GM20431 (cell line): ENCODE measurements around the gene TRPM3.

Experiments used
- in situ Hi-C: fragments of 300-500 bp; cut with MseI, MboI; formaldehyde crosslinking; loops from one replicate; pipeline ENCODE4 v1.15.0; 2020; ENCODE audit warnings: low sequenced_read_pairs; ENCODE audit not compliant: unreplicated experiment

TRPM3 gene

DNA sequence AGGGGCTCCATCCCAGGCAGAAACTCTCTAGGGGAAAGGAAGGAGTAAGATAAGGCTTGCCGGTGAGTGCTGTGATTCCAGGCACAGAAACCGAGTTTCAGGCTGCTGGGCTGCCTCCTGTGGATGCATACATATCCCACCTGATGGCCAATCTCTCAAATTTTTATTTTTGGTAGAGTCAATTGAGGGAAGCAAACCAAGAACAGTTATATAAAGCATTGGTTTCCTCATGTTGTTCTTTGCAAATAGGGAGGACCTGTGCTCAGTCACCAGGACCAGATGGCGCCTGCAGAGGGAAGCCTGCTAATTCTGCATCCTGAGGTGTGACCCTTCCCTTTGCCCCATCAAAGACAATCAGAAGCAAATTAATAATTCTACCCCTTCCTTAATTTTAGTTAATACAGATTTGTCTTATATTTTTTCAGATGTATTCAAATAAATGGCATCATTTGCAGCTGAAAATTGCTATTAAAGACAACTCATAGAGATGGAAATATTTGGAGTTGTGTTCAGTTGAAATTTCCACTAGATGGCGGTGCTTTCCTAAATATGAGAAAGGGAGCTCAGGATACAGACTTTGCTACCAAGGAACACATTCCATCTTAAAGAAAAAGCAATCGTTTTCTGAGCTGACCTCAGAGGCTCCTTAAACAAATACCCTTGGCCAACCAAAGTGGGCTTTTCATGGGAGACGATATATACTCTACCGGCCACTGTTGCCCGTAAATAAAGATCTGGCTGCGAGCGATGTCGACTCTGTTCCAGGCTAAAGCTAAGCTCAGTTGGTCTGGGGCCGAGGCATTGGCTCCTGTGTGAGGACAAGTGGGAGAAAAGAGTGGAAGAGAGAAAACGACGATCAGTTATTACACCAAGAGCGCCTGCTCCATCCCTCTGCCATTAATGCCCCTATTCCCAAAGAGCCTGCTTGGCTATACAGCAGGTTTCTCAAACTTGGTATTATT lies 481.3 kb downstream of the TRPM3 start:
- in situ Hi-C loops = loop anchor here (25.0 kb wide), 1 partner anchor 347 kb away; no protein-coding TSS in a partner anchor

DNA sequence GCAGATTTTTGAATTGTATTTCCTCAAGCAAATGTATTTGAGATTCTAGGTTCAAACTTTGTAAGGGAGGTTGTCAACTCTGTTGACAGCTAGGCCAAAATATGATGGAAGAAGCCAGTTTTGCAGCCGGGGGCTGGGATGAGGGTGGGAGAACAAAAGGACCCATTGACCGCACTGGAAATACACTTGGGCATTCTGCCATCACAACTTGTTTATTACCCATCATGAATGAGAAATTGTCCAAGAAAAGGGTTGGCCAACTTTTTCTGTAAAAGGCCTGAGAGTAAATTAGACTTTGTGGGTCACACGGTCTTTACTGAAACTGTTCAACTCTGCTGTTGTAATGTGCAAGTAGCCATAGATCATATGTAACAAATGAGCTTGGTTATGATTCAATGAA lies 485.6 kb downstream of the TRPM3 start:
- in situ Hi-C loops = loop anchor here (25.0 kb wide), 1 partner anchor 352 kb away; no protein-coding TSS in a partner anchor

DNA sequence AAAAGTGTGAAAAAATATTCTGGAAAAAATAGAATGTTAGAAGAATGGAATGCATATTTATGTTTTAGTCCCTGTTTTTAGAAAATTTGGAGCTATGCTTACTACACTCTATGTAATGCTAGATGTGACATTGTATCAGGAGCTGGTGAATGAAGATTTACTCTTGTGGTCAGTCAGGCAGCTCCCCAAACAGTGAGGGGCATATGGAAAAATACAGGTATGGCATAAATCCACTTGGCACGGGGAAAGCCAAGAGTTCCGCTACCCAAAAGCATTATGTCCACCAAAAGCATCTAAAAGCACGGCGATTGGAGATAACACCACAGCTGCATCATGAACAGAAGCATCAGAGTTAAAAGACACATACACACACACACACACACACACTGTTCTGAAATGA lies 486.7 kb downstream of the TRPM3 start:
- in situ Hi-C loops = loop anchor here (25.0 kb wide), 1 partner anchor 353 kb away; no protein-coding TSS in a partner anchor

DNA sequence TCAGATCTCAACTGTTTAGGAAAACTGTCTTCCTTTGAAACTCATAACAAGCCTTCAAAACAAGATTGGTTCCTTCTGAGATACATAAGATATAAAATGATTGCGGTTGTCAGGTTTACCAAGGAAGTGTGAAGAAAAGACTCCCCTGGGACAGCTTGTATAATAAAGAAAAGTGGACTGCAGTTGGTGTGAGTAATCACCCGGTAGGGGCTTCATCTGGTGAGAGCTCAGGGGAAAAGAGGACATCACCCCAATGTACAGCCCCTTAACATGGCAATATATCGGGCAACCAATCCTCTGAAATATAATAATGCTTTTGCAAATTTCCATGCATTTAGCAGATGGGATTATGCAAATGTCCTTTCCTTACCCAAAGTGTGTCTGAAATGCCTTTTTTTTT lies 490.4 kb downstream of the TRPM3 start:
- in situ Hi-C loops = loop anchor here (25.0 kb wide), 1 partner anchor 356 kb away; no protein-coding TSS in a partner anchor

DNA sequence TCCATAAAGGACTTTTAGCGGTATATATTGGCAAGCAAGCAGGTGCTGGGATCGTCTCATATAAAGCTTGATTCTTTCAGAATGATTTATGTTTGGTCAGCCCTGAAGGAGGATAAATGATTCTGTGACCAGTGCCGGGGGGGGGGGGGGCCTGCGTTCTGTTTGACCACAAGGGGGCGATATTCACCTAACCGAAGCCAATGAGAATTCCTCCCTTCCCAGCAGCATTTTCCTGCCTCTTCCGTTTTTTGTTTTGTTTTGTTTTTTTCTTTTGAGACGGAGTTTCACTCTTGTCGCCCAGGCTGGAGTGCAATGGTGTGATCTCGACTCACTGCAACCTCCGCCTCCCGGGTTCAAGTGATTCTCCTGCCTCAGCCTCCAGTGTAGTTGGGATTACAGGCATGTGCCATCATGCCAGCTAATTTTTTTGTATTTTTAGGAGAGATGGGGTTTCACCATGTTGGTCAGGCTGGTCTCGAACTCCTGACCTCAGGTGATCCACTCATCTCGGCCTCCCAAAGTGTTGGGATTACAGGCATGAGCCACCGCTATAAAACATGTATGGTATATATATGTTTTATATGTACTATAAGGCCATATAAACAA lies 492.2 kb downstream of the TRPM3 start:
- in situ Hi-C loops = loop anchor here (25.0 kb wide), 1 partner anchor 358 kb away; no protein-coding TSS in a partner anchor

DNA sequence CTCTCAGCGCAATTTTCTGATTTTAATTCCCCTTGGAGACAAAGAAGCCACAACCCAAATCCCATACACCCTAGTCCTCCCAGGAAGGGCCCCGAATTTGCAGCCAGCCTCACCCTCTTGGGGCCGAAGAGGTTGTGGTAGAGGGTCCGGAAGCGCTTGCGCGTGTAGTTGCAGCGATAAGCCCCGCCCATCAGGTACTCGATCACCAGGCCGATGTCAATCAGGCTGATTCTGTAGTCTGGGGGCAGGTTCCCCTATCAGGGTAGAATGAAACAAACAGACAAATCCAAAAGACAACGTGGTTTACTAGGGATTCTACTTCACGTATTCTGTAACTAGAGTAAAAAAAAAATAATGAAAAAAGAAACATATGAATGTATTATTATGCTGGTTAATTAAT lies 496.3 kb downstream of the TRPM3 start:
- in situ Hi-C loops = loop anchor here (25.0 kb wide), 1 partner anchor 362 kb away; no protein-coding TSS in a partner anchor

DNA sequence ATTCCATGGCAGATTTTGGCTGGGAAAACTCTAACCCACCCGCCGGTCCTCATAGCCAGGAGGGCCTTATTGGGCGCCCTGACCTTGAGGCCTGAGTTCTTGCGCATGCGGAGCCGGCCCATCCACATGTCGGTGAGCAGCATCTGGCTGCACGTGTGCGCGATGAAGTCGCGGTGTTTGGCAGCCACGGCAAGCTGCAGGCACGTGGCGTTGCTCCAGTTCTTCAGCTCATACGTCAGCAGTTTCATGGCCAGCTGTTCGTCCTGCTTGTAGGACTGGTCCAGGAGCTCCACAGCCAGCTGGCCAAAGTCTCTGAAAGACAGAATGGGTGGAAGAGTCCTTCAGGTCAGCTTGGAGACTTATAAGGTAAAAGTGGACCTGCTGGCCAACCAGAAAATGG lies 502.6 kb downstream of the TRPM3 start:
- in situ Hi-C loops = loop anchor here (25.0 kb wide), 1 partner anchor 256 kb away; no protein-coding TSS in a partner anchor

DNA sequence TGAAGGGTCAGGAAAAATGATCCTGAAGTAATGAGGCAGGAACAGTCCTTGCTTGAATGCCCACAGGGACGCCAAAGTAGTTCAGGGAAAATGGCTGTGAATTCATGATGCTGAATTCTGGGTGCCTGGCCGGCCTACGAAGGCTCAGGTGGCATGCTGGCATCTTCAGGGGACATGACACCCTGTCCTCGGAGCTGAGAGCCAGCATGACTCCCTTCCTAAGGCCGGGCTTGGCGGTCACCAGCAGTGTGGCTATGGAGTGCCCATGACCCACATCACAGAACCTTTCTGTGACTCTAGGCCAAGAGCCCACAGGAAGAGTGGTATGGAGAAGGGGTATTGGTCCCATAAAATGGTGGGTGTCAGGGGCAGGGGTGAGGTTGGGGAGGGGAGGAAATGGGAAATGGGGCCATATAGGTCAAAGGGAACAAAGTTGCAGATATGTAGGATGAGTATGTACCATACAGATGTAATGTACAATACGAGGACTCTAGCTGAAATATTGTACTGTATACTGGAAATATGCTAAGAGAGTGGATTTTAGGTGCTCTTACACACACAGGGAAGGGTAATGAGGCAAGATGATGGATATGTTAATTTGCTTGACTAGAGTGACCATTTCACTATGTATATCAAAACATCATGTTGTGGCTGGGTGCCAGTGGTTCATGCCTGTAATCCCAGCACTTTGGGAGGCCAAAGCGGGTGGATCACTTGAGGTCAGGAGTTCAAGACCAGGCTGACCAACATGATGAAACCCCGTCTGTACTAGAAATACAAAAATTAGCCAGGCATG lies 504.2 kb downstream of the TRPM3 start:
- in situ Hi-C loops = loop anchor here (25.0 kb wide), 1 partner anchor 255 kb away; no protein-coding TSS in a partner anchor

DNA sequence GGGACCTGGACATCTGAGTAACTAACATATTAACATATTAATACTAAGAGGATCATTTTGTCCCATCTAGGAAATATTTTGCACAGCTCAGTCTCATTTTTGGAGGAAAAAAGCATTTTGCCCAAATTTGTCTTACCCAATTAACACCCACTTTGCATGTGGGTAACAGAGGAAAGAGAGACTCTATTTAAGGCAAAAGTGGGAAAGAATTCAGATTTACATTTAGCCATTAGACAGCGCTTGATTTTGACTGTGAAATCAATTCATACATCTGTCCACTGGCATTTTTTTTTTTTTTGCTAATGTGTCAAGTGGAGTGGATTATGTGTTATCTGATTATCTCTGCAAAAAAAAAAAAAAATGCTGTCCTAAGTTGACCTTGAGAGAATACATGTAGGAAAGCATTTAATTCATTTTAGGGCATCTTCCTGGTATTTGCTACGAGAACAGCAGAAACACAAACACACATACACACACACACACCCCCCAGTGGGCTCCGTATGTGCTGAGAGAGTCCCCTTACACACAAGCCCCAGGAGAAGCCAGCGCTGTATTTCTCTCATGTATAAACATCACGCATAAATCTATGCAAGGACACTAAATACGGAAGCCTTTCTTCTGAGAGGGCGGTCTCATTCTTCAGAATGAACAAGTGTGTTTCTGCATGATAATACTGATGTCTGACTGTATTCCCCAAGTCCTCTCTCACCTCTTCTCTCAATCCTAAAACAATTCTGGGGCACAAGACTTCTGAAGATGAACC lies 505.0 kb downstream of the TRPM3 start:
- in situ Hi-C loops = loop anchor here (25.0 kb wide), 1 partner anchor 254 kb away; no protein-coding TSS in a partner anchor

DNA sequence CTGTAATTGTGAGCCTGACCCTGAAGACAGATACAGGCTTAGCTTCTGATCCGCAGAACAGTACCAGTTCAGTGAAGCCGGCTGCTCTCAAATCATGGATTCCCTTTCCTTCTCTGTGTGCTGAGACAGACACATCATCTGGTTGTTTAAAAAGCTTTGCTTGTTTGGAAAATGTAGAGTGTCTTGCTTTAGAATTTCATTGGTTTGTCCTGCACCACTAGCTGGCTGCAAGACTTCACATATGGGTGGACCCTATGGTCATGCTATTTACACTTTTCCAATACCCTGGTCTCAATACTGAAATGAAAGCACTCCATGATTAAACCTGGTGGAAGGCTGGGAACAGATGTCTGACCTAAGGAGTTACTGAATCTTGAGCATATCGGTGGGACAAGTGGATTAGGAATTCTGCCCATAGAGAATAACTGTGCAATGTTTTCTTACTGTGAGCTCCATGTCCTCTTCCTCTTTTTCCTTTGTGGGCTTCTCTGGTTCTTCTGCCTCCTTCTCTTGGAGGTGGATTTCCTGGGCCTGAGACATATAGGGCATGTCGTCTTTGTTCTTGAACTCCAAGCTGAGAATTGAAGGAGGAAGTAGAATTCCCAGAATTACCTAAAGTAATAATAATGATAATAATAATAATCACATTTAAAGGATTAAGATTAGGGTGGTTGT lies 505.8 kb downstream of the TRPM3 start:
- in situ Hi-C loops = loop anchor here (25.0 kb wide), 1 partner anchor 253 kb away; no protein-coding TSS in a partner anchor

DNA sequence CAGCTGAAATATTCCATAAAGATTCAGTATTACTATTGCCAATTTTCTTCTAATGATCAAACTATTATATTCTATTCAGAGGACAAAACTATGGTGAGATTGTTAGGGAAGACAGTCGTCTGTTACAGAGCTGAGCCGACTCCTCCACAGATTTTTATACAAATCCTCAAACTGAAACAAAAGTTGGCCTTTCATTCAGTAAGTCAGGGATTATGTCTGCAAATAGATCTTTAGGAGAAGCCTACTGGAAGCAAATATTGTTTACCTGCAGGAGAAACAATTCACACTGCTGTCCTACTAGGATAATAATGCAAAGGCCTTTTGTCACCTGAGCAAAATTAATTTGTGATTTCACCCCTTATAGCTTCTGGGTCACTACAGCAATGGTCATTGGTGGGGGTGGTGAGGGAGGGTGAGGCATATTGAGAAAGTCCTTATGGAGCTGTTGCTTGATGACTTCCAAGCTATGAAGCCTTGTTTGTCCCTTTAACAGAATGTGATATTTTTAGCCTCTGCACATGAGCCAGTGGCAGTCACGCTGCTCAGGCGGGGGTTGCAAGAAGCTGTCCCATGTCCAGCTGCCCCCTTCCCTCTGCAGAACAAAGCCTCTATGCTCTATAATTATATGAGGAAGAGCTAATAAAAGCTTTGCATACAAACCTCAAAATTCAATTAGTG lies 506.5 kb downstream of the TRPM3 start:
- in situ Hi-C loops = loop anchor here (25.0 kb wide), 1 partner anchor 253 kb away; no protein-coding TSS in a partner anchor

DNA sequence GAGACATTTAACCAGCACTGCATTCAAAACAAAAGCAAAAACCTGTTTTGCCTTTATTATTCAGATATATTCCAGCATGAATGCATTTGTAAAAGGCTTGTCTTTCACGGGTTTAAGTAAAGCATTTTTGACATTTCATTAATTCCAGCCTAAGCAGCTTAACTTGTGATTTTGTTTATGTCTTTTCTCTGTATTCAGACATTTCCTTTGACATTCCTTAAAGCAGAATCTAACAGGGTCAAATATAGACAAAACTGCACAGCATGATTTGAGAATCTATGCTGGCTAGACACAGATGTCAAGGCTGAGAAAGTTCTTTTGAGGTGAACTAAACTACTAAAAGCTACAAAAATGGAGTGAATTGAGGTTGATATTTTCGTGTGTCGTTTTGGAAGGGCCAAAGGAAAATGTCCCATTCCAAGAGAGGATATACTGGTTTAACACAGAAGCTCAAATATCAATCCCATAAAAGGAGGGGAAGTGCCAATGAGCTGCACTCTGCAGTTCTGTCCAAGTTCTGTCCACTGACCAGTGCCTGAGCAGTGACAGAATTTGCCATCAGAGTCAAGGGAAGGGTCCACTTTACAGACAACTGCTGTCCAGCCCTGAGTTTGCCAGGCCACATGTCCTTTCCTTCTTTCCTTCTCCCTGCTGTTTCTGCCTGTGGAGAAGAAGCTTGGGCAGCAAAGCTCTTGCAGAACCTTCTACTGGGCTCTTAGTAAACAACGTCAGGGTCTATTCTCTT lies 508.2 kb downstream of the TRPM3 start:
- in situ Hi-C loops = loop anchor here (25.0 kb wide), 1 partner anchor 251 kb away; no protein-coding TSS in a partner anchor

DNA sequence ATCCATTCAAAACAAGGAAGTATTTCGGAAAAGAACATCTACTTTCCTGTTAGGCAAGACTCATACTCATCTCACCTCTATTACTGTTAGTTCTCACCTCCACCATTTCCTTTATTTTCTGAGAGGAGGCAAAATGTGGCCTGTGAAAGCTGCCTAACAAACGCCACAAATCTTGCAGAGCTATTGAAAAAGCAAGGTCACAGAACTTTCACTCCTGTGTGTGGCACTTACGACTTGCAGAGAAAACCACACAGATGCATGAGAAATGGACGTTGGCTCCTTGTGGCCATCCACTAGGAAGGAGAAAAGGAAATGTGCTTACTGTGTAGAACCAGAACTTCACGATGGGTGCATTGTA lies 511.2 kb downstream of the TRPM3 start:
- in situ Hi-C loops = loop anchor here (25.0 kb wide), 1 partner anchor 248 kb away; no protein-coding TSS in a partner anchor

DNA sequence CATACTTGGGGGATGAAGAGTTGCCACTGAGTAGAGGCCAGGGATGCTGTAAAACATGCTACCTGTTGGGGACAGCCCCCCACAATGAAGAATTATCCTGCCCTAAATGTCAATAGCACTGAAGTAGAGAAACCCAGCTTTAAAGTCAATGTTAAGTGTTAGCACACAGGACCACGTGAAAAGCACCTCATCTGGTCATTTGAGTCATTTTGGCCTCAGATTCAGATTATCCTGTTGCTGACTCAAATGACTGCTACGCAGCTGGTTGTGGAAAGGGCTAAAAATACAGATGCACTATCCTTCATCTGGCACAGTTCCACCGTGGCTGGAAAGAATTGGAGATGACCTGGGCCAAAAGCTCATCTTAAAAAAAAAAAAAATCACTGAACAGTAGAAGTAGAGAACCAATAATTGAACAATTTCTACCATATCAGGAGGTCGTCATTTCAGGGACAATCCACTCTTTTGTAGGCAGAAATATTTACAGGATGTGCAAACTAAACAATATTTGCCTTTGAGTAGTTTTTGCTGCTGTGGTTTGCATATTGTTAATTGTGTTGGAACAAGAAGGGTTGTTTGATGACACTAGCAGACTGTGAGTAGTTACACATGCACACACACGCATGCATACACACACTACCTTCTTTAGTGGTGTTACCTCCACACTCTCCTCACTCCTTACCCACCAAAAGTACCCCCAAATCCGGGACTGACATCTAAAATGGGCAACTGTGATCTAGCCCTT lies 511.7 kb downstream of the TRPM3 start:
- in situ Hi-C loops = loop anchor here (25.0 kb wide), 1 partner anchor 247 kb away; no protein-coding TSS in a partner anchor

DNA sequence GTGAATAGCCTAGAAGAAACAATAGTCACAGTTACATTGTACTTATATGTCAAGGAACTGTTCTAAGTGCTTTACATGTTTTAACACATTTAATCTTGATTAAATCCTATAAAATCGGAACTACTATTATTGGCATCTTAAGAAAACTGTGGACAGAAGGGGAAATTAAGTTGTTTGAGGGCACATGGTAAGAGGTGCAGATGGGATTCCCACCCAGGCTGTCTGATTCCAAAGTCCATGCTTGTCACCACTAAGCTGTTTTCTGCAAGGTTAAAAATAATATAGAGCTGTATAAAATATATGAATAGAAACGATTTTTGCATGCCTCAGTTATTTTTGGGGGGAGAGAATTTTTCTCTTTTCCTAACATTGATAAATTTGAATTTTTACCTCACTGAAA lies 512.4 kb downstream of the TRPM3 start:
- in situ Hi-C loops = loop anchor here (25.0 kb wide), 1 partner anchor 247 kb away; no protein-coding TSS in a partner anchor

DNA sequence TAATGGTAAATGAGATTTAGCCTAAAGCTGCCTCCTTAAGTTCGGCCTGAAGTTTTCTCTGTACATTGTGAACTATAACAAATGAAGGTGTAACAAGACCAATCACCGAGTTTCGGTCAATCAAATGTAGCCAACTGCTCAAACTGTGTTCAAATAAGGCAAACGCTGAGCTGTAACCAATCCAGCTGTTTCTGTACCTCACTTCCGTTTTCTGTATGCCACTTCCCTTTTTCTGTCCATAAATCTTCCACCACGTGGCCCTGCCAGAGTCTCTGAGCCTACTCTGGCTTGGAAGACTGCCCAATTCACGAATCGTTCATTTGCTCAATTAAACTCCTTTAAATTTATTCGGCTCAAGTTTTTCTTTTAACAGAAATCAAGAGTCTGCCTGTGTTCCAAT lies 513.5 kb downstream of the TRPM3 start:
- in situ Hi-C loops = loop anchor here (25.0 kb wide), 1 partner anchor 246 kb away; no protein-coding TSS in a partner anchor
